Gastroesophageal sphincter (tissue), 3 donors: ENCODE measurements around the gene AATF.

Experiments
- CTCF ChIP-seq, 4 experiments: fragments of 200-600 bp in 2 of 4; fragments of 450-650 bp in 2 of 4; sonication (generic) in 1 of 4; IDR thresholded peaks; one replicate each; pipeline ENCODE4 v1.5.1; 2017 to 2019; ENCODE audit warnings: antibody characterized with exemption in 4 of 4, mild to moderate bottlenecking in 2 of 4, moderate library complexity in 2 of 4
- POLR2AphosphoS5 ChIP-seq: sonication (generic); formaldehyde crosslinking; IDR thresholded peaks from one replicate; pipeline ENCODE4 v1.6.1; 2017; ENCODE audit warnings: antibody characterized with exemption

- TF ChIP-seq CTCF (IDR thresholded peaks at IDR 0.05) (no peak), POLR2AphosphoS5 (no peak)
These were observed 133.6 kb downstream of the AATF start for GRCh38 chr17:37082311-37082860.
